ENCODE data around the gene C6orf132.

Gene C6orf132

GRCh38 chr6:42155293-42155692 is 12.9 kb upstream of the C6orf132 start:
- H3K9me3 ChIP-seq (ENCODE audit: control insufficient read depth, insufficient read depth, low read depth, low read length) = no peaks in the 10 kb centered on the region
- ChIA-PET CTCF (interaction anchor here (0.6 to 0.7 kb wide), 3 partner anchors 9 to 295 kb away, joined by 3 to 5 read pairs (median 4); no protein-coding TSS in a partner anchor), POLR2A (interaction anchor here (1.1 kb wide), 1 partner anchor 13 kb away, joined by 3 read pairs; the partner anchor contains the start of gene C6orf132)
- H3K36me3 ChIP-seq (ENCODE audit: control insufficient read depth in 2 of 2, insufficient read depth in 1 of 2, low read length in 2 of 2) = no peaks in the 10 kb centered on the region
- no peak overlapping the region for H3K27ac ChIP-seq (ENCODE audit: extremely low read depth, low read depth, low read length)
- no peak overlapping the region for H3K4me3 ChIP-seq (ENCODE audit: low read depth, low read length)
- no peak for TF ChIP-seq ZBTB21 (tag by site-specific recombination; IDR thresholded peaks at IDR 0.05)
- TF ChIP-seq ZNF837 (tag by site-specific recombination; IDR thresholded peaks at IDR 0.05) = no peak
- no peak for TF ChIP-seq ZNF157 (tag by site-specific recombination; IDR thresholded peaks at IDR 0.05)
- no peak for TF ChIP-seq ZNF121 (tag by site-specific recombination; IDR thresholded peaks at IDR 0.05)
- no peak for TF ChIP-seq SETDB1 (IDR thresholded peaks at IDR 0.05; ENCODE audit: insufficient read length, low read length)
- no peak for TF ChIP-seq YY2 (tag by site-specific recombination; IDR thresholded peaks at IDR 0.05)
- no peak for TF ChIP-seq ZNF416 (tag by site-specific recombination; IDR thresholded peaks at IDR 0.05)
- no peak for TF ChIP-seq ZNF114 (tag by site-specific recombination; IDR thresholded peaks at IDR 0.05)
- no peak for TF ChIP-seq SCRT2 (tag by site-specific recombination; IDR thresholded peaks at IDR 0.05)
- no peaks in the 10 kb centered on the region for H3K4me1 ChIP-seq (ENCODE audit: control insufficient read depth, insufficient read depth, low read length)

GRCh38 chr6:42154461-42155209 is 12.2 kb upstream of the C6orf132 start:
- no peak overlapping the region for H3K4me3 ChIP-seq (ENCODE audit: low read depth, low read length)
- no peaks in the 10 kb centered on the region for H3K9me3 ChIP-seq (ENCODE audit: control insufficient read depth, insufficient read depth, low read depth, low read length)
- no peaks in the 10 kb centered on the region for H3K4me1 ChIP-seq (ENCODE audit: control insufficient read depth, insufficient read depth, low read length)
- POLR2A ChIA-PET = no interaction called here
- TF ChIP-seq ZNF366 (tag by site-specific recombination; conservative IDR thresholded peaks at IDR 0.05) (peak; percentile 40; the same call in 1 of the 2 replicates), ZBTB20 (tag by site-specific recombination; IDR thresholded peaks at IDR 0.05) (no peak), ZNF548 (tag by site-specific recombination; IDR thresholded peaks at IDR 0.05) (no peak)
- no peaks in the 10 kb centered on the region for H3K36me3 ChIP-seq (ENCODE audit: control insufficient read depth in 2 of 2, insufficient read depth in 1 of 2, low read length in 2 of 2)
- CTCF ChIA-PET = interaction anchor here (1.1 kb wide), 1 partner anchor 9 kb away, joined by 3 read pairs; no protein-coding TSS in a partner anchor
- H3K27ac ChIP-seq (ENCODE audit: extremely low read depth, low read depth, low read length) = no peak overlapping the region

GRCh38 chr6:42153921-42154320 is 11.5 kb upstream of the C6orf132 start:
- no peak overlapping the region for H3K27ac ChIP-seq (ENCODE audit: extremely low read depth, low read depth, low read length)
- CTCF ChIA-PET = interaction anchor here (1.1 kb wide), 1 partner anchor 9 kb away, joined by 3 read pairs; no protein-coding TSS in a partner anchor
- TF ChIP-seq ZNF202 (tag by site-specific recombination; IDR thresholded peaks at IDR 0.05; ENCODE audit: borderline replicate concordance) = no peak
- no peak for TF ChIP-seq ZNF692 (tag by site-specific recombination; IDR thresholded peaks at IDR 0.05)
- TF ChIP-seq ZNF660 (tag by site-specific recombination; IDR thresholded peaks at IDR 0.05) = no peak
- no peak for TF ChIP-seq ZNF529 (tag by site-specific recombination; IDR thresholded peaks at IDR 0.05; ENCODE audit: insufficient replicate concordance)
- no peak for TF ChIP-seq ZNF18 (tag by site-specific recombination; IDR thresholded peaks at IDR 0.05)
- TF ChIP-seq ZNF112 (tag by site-specific recombination; IDR thresholded peaks at IDR 0.05) = no peak
- TF ChIP-seq ZNF639 (tag by site-specific recombination; IDR thresholded peaks at IDR 0.05) = no peak
- no peak for TF ChIP-seq ZNF324 (tag by site-specific recombination; IDR thresholded peaks at IDR 0.05)
- H3K4me3 ChIP-seq (ENCODE audit: low read depth, low read length) = no peak overlapping the region
- H3K9me3 ChIP-seq (ENCODE audit: control insufficient read depth, insufficient read depth, low read depth, low read length) = no peaks in the 10 kb centered on the region
- POLR2A ChIA-PET = no interaction called here
- no peaks in the 10 kb centered on the region for H3K36me3 ChIP-seq (ENCODE audit: control insufficient read depth in 2 of 2, insufficient read depth in 1 of 2, low read length in 2 of 2)
- H3K4me1 ChIP-seq (ENCODE audit: control insufficient read depth, insufficient read depth, low read length) = no peaks in the 10 kb centered on the region
